Mesothelial cell of epicardium (in vitro differentiated cells): ENCODE results near the gene NPHS1. TPM values are rescaled to one million over a fixed set of nuclear protein-coding genes. Genes with fewer than 3 reads are reported as not detected.

Source experiments
- DNase-seq, 2 experiments: peaks; one replicate each; pipeline ENCODE4 v3.0.0; 2021; ENCODE audit warnings: low spot score in 2 of 2; ENCODE audit not compliant: unreplicated experiment in 2 of 2
- H3K27ac Mint-ChIP-seq: 2 replicates; pipeline ENCODE4 v1.8.0; 2021; ENCODE audit warnings: mixed read lengths
- H3K27me3 Mint-ChIP-seq: 2 replicates; pipeline ENCODE4 v1.8.0; 2021; ENCODE audit warnings: low read depth, mixed read lengths
- H3K36me3 Mint-ChIP-seq: 2 replicates; pipeline ENCODE4 v1.8.0; 2021; ENCODE audit warnings: mixed read lengths
- H3K4me1 Mint-ChIP-seq: 2 replicates; pipeline ENCODE4 v1.8.0; 2021; ENCODE audit warnings: mixed read lengths
- H3K4me3 Mint-ChIP-seq: 2 replicates; pipeline ENCODE4 v1.8.0; 2021; ENCODE audit warnings: mild to moderate bottlenecking, moderate library complexity, mixed read lengths
- H3K9me3 Mint-ChIP-seq: 2 replicates; pipeline ENCODE4 v1.8.0; 2021; ENCODE audit warnings: mixed read lengths
- total RNA-seq: library from RNA; stranded (reverse); gene quantifications from 3 replicates; pipeline ENCODE4 v1.2.1, GENCODE V29; 2021
- TF ChIP-seq, protein P1 (sequence below): fragments of 200-600 bp; sonication (generic); IDR thresholded peaks from one replicate; pipeline ENCODE4 v1.5.0; 2021; ENCODE audit warnings: antibody characterized with exemption; ENCODE audit not compliant: unreplicated experiment

The NPHS1 gene, protein sequence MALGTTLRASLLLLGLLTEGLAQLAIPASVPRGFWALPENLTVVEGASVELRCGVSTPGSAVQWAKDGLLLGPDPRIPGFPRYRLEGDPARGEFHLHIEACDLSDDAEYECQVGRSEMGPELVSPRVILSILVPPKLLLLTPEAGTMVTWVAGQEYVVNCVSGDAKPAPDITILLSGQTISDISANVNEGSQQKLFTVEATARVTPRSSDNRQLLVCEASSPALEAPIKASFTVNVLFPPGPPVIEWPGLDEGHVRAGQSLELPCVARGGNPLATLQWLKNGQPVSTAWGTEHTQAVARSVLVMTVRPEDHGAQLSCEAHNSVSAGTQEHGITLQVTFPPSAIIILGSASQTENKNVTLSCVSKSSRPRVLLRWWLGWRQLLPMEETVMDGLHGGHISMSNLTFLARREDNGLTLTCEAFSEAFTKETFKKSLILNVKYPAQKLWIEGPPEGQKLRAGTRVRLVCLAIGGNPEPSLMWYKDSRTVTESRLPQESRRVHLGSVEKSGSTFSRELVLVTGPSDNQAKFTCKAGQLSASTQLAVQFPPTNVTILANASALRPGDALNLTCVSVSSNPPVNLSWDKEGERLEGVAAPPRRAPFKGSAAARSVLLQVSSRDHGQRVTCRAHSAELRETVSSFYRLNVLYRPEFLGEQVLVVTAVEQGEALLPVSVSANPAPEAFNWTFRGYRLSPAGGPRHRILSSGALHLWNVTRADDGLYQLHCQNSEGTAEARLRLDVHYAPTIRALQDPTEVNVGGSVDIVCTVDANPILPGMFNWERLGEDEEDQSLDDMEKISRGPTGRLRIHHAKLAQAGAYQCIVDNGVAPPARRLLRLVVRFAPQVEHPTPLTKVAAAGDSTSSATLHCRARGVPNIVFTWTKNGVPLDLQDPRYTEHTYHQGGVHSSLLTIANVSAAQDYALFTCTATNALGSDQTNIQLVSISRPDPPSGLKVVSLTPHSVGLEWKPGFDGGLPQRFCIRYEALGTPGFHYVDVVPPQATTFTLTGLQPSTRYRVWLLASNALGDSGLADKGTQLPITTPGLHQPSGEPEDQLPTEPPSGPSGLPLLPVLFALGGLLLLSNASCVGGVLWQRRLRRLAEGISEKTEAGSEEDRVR (N-terminal part only)
- total RNA-seq, result 0.23 to 0.72 TPM (median 0.51 TPM) in 3 replicates

DNA sequence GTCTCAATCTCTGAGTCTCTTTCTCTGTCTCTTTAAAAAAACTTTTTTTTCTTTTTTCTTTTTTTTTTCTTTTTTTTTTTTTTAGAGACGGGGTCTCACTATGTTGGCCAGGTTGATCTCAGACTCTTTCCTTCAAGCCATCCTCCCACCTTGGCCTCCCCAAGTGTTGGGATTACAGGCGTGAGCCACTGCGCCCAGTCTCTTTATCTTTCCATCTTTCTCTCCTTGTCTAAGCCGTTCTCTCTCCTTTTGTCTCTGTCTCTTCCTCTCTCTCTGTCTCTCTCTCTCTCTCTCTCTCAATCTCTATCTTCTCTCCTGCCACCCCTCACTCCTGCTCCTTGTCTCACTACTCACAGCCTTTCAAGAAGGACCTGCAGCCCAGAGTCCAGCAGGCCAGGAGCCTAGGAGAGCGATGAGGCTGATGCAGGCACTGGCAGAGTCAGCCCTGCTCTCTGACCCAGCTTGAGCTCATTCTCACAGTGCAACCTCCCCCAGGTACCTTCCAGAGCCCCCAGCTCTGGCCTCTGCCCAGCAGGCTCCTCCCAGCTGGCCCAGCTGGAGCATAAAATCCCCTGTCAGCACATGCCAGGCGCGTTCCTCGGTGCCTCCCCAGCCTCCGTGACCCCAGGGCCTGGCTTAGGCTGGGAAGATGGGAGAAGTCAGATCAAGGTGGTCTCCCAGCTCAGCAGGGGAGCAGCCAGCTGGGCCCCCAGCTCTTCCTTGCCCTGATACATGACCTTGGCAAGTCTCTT, at the start of gene NPHS1:
Gene NPHS1 (minus strand): TSS at position 476 of the 752 bp plus-strand sequence. CDS start 667 bp downstream, outside the sequence.
- TF ChIP-seq, protein P1, sequence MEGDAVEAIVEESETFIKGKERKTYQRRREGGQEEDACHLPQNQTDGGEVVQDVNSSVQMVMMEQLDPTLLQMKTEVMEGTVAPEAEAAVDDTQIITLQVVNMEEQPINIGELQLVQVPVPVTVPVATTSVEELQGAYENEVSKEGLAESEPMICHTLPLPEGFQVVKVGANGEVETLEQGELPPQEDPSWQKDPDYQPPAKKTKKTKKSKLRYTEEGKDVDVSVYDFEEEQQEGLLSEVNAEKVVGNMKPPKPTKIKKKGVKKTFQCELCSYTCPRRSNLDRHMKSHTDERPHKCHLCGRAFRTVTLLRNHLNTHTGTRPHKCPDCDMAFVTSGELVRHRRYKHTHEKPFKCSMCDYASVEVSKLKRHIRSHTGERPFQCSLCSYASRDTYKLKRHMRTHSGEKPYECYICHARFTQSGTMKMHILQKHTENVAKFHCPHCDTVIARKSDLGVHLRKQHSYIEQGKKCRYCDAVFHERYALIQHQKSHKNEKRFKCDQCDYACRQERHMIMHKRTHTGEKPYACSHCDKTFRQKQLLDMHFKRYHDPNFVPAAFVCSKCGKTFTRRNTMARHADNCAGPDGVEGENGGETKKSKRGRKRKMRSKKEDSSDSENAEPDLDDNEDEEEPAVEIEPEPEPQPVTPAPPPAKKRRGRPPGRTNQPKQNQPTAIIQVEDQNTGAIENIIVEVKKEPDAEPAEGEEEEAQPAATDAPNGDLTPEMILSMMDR, result no peak
- Mint-ChIP-seq H3K9me3 (no peaks in the 10 kb centered on the region), H3K27me3 (peaks cover 89% of the 10 kb centered on the region), H3K27ac (no peak within 1 kb of the TSS), H3K36me3 (no peaks in the 10 kb centered on the region), H3K4me3 (no peak within 1 kb of the TSS), H3K4me1 (peaks cover 16% of the 10 kb centered on the region)
- DNase-seq, result no peak

DNA sequence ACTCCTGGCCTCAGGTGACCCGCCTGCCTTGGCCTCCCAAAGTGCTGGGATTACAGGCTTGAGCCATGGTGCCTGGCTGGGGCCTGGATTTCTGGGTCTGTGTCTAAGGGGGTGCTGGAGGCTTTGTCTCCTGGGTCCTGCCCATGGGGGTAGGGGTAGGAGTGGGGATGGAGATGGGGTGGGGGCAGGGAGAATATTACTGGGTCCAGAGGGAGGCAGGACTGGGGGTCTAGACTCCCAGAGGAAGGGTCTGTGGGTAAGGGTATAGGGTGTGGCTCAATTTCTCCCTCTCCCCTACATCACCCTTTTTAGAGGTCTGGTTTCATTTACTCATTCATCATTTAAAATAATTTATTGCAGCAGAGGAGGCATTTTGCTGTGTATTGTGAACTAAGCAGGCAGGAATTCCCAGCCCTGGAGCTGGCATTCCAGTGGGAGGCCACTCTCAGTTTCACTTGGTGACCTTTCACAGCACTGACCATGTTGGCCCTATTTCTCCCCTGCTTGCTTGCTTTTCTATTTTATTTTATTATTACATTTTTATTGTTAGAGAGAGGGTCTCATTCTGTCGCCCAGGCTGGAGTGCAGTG, 48.8 kb upstream of the NPHS1 start:
- H3K4me1 Mint-ChIP-seq, result peaks cover 26% of the 10 kb centered on the region
- peak overlapping the region; percentile 95 for H3K4me3 Mint-ChIP-seq
- H3K27ac Mint-ChIP-seq, result peak overlapping the region; percentile 73
- no peaks in the 10 kb centered on the region for H3K36me3 Mint-ChIP-seq
- DNase-seq, result no peak
- TF ChIP-seq, protein P1, result no peak
- H3K9me3 Mint-ChIP-seq, result no peaks in the 10 kb centered on the region
- H3K27me3 Mint-ChIP-seq, result no peaks in the 10 kb centered on the region

DNA sequence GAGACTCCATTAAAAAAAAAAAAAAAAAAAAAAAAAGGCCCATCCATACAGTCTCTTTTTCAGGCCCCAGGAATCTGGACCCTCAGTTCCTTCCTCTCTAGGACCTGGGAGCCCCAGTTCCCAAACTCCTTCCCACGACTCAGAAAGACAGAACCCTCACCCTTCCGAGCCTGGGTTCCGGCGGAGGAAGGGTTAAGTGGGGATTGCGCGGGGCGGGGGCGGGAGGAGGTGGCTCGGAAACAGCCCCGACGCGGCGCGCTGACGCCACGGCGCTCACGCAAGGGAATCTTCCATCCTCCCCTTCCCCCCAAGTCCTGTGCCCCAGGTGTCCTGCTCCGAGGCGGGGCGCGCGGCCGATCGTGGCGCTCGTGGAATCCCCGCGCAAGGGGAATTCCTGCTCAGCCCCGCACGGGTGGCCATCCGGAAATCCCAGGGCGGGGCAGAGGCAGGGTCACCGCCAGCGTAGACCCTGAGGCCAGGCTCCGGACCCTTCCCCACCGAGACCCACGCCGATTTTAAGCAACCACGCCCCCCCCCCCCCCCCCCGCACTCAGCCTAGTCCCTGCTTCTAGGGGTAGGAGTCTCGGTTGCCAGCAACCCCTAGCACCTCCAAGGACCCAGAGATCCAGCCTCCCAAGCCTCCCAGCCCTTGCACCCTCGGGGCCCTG, 47.4 kb upstream of the NPHS1 start:
- TF ChIP-seq, protein P1, result no peak
- H3K27ac Mint-ChIP-seq, result peak overlapping the region; percentile 98
- peaks cover 7% of the 10 kb centered on the region for H3K36me3 Mint-ChIP-seq
- DNase-seq, result peak; percentile 54 to 67
- H3K9me3 Mint-ChIP-seq, result no peaks in the 10 kb centered on the region
- H3K4me1 Mint-ChIP-seq, result peaks cover 26% of the 10 kb centered on the region
- H3K27me3 Mint-ChIP-seq, result no peaks in the 10 kb centered on the region
- H3K4me3 Mint-ChIP-seq, result peak overlapping the region; percentile 95

DNA sequence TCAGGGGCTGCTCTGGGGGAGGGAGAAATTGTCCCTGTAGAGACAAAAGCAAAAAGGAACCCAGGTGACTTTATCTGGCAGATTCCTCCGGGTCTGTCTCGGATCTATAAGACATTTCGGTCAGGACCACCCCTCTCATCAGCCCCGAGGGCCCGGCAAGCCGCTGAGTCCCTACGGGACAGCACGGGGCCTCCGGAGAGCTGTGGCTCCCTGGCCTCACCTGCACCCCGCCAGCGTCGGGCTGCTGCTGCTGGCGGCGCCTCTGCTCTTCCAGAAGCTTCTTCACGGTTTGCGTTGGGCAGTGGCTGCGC, 46.1 kb upstream of the NPHS1 start:
- no peak for DNase-seq
- TF ChIP-seq, protein P1, result no peak
- Mint-ChIP-seq H3K27ac (peak overlapping the region; percentile 98), H3K4me3 (peak overlapping the region; percentile 95), H3K36me3 (peaks cover 7% of the 10 kb centered on the region), H3K9me3 (no peaks in the 10 kb centered on the region), H3K27me3 (no peaks in the 10 kb centered on the region), H3K4me1 (peaks cover 23% of the 10 kb centered on the region)
